GM19452 (cell line): Measurements from ENCODE around the gene PEX11A.

Experiments used
- ATAC-seq: cut with Tn5 transposase; IDR thresholded peaks from one replicate; pipeline ENCODE4 v1.9.1; 2021; ENCODE audit not compliant: unreplicated experiment

Gene PEX11A

GRCh38 chr15:89631902-89632264, 58.7 kb downstream of the PEX11A start:
- ATAC-seq, result no peak
